OCI-LY7 (cell line): ENCODE data around the gene RCBTB2.

ENCODE experiments used
- EZH2phosphoT487 ChIP-seq: fragments of 200-600 bp; sonication (generic); IDR thresholded peaks from 2 replicates; pipeline ENCODE4 v1.6.1; 2018; ENCODE audit warnings: low read depth, borderline replicate concordance, mild to moderate bottlenecking, mixed run types, antibody characterized with exemption, low read length, moderate library complexity, mixed read lengths
- TF ChIP-seq, protein P1 (sequence below): fragments of 200-600 bp; sonication (generic); conservative IDR thresholded peaks from 2 replicates; pipeline ENCODE4 v1.5.1; 2014; ENCODE audit warnings: mild to moderate bottlenecking, antibody characterized with exemption, low read length, moderate library complexity, mixed read lengths

DNA sequence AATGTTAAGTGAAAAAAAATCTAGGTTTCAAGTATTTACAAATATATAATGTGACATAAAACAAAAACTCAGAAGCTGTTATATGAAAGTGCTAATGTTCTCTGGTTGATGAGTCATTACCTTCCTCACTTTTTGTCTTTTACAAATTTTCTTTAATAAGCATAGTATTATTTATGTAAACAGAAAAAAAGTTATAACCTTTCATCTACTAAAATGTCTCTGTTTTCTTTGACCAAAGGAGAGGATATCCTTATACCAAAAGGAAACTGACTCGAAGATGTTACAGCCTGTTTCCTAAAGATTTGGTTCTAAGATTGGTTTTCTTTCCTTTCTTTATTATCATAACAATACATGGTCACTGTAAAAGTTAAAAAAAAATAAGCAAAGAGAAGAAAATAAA is 38.0 kb downstream of the RCBTB2 start:
- TF ChIP-seq, protein P1, sequence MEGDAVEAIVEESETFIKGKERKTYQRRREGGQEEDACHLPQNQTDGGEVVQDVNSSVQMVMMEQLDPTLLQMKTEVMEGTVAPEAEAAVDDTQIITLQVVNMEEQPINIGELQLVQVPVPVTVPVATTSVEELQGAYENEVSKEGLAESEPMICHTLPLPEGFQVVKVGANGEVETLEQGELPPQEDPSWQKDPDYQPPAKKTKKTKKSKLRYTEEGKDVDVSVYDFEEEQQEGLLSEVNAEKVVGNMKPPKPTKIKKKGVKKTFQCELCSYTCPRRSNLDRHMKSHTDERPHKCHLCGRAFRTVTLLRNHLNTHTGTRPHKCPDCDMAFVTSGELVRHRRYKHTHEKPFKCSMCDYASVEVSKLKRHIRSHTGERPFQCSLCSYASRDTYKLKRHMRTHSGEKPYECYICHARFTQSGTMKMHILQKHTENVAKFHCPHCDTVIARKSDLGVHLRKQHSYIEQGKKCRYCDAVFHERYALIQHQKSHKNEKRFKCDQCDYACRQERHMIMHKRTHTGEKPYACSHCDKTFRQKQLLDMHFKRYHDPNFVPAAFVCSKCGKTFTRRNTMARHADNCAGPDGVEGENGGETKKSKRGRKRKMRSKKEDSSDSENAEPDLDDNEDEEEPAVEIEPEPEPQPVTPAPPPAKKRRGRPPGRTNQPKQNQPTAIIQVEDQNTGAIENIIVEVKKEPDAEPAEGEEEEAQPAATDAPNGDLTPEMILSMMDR = no peak
- no peak for TF ChIP-seq EZH2phosphoT487
